CD4-positive, alpha-beta T cell (primary cell): ENCODE data around the gene TLNRD1. TPM values are rescaled to one million over a fixed set of nuclear protein-coding genes. Genes with fewer than 3 reads are reported as not detected.
A peak's percentile ranks its signal among the peaks of the same experiment; 100 is the strongest.

Experiments
- ATAC-seq: fragments of 200-7000 bp; cut with Tn5 transposase; one replicate; pipeline ENCODE4 v1.10.0; 2022; ENCODE audit warnings: mild to moderate bottlenecking; ENCODE audit not compliant: poor library complexity
- CTCF ChIA-PET: fragments of 350-600 bp; sonication (Branson Sonifier 250); formaldehyde crosslinking; loops from one replicate; lab custom pipeline; 2021; ENCODE audit warnings: antibody characterized with exemption, inconsistent platforms; lab: Charles Lee
- POLR2A ChIA-PET: fragments of 350-600 bp; sonication (Branson Sonifier 250); formaldehyde crosslinking; loops from one replicate; lab custom pipeline; 2021; ENCODE audit warnings: antibody characterized with exemption, inconsistent platforms; lab: Charles Lee
- DNase-seq, 14 experiments: peaks; one replicate each; pipeline ENCODE4 v3.0.0-alpha.2; 2013 to 2020; ENCODE audit warnings: mixed read lengths in 2 of 14
- H3K27ac ChIP-seq, 2 donors: one replicate each; pipeline versions ENCODE4 v1.5.1 to v1.7.0; 2013; ENCODE audit warnings: low read length in 2 of 2, low read depth in 1 of 2, mild to moderate bottlenecking in 1 of 2
- H3K27me3 ChIP-seq, 2 experiments: 1 replicate in 1 of 2; 2 replicates in 1 of 2; pipeline versions ENCODE4 v1.6.1 to v1.7.0; 2013; ENCODE audit warnings: low read length in 2 of 2, control low read depth in 1 of 2, mild to moderate bottlenecking in 1 of 2, moderate library complexity in 1 of 2; ENCODE audit not compliant: insufficient read depth in 2 of 2, control insufficient read depth in 1 of 2
- H3K36me3 ChIP-seq: one replicate; pipeline ENCODE4 v1.6.1; 2013; ENCODE audit warnings: low read length, control low read depth; ENCODE audit not compliant: insufficient read depth
- H3K4me1 ChIP-seq: one replicate; pipeline ENCODE4 v1.6.1; 2013; ENCODE audit warnings: low read length, control low read depth; ENCODE audit not compliant: insufficient read depth
- H3K4me3 ChIP-seq: one replicate; pipeline ENCODE4 v1.5.1; 2013; ENCODE audit warnings: mild to moderate bottlenecking, low read length, moderate library complexity
- H3K9me3 ChIP-seq, 2 experiments: 1 replicate in 1 of 2; 2 replicates in 1 of 2; pipeline versions ENCODE4 v1.6.1 to v1.7.0; 2013; ENCODE audit warnings: low read length in 2 of 2, mild to moderate bottlenecking in 2 of 2, control low read depth in 1 of 2, moderate library complexity in 1 of 2; ENCODE audit not compliant: control insufficient read depth in 1 of 2, insufficient read depth in 1 of 2
- H3K27ac Mint-ChIP-seq: one replicate; pipeline ENCODE4 v1.8.0; 2020; ENCODE audit warnings: mixed read lengths
- H3K27me3 Mint-ChIP-seq: one replicate; pipeline ENCODE4 v1.8.0; 2021; ENCODE audit warnings: mixed read lengths
- H3K36me3 Mint-ChIP-seq: one replicate; pipeline ENCODE4 v1.8.0; 2021; ENCODE audit warnings: low read depth, mixed read lengths
- H3K4me1 Mint-ChIP-seq: one replicate; pipeline ENCODE4 v1.8.0; 2021; ENCODE audit warnings: low read depth, mixed read lengths
- H3K4me3 Mint-ChIP-seq: one replicate; pipeline ENCODE4 v1.8.0; 2020; ENCODE audit warnings: mild to moderate bottlenecking, mixed read lengths
- H3K9me3 Mint-ChIP-seq: one replicate; pipeline ENCODE4 v1.8.0; 2020; ENCODE audit warnings: mixed read lengths
- CTCF ChIP-seq: fragments of 200-600 bp; IDR thresholded peaks from one replicate; pipeline ENCODE4 v1.8.0; 2022; ENCODE audit warnings: antibody characterized with exemption, mild to moderate bottlenecking
- intact Hi-C, 2 experiments: fragments of 100-400 bp; cut with DNase I in 1 of 2; cut with micrococcal nuclease in 1 of 2; formaldehyde crosslinking; loops; one replicate each; pipeline versions ENCODE4 v1.15.1 to v1.9.0; 2023 to 2025; cut with DNase I, micrococcal nuclease
- total RNA-seq, 174 experiments: library from RNA in 2 of 174; stranded (reverse) in 2 of 174; gene quantifications; one replicate each; pipeline ENCODE4 v1.2.3 and lab custom pipeline; 2021 to 2026

The TLNRD1 gene
- total RNA-seq, 2 experiments from 2014 or later: 10.5 to 12.3 TPM

GRCh38 chr15:81021321-81021720 lies 20.6 kb downstream of the TLNRD1 start:
- peaks cover 8% of the 10 kb centered on the region for H3K4me1 Mint-ChIP-seq
- DNase-seq: no peak

GRCh38 chr15:81023483-81024264 lies 23.0 kb downstream of the TLNRD1 start:
- intact Hi-C loops: no loop called here
- POLR2A ChIA-PET: no interaction called here
- H3K4me1 Mint-ChIP-seq: peaks cover 8% of the 10 kb centered on the region
- H3K4me3 Mint-ChIP-seq: no peak overlapping the region
- H3K27ac Mint-ChIP-seq: no peak overlapping the region
- TF ChIP-seq CTCF: no peak
- H3K4me1 ChIP-seq: peaks cover 12% of the 10 kb centered on the region
- no peaks in the 10 kb centered on the region for H3K36me3 ChIP-seq
- H3K27me3 ChIP-seq: no peaks in the 10 kb centered on the region
- no peak overlapping the region for H3K4me3 ChIP-seq
- ATAC-seq: no peak
- H3K27me3 Mint-ChIP-seq: no peaks in the 10 kb centered on the region
- no peaks in the 10 kb centered on the region for H3K9me3 Mint-ChIP-seq
- H3K9me3 ChIP-seq: no peaks in the 10 kb centered on the region
- CTCF ChIA-PET: no interaction called here
- DNase-seq: peak in 3 of 14 experiments; percentile 24 to 56 (median 51)
- no peak overlapping the region for H3K27ac ChIP-seq
- no peaks in the 10 kb centered on the region for H3K36me3 Mint-ChIP-seq

More at GRCh38 chr15:81021321-81021720, 20.6 kb downstream of the TLNRD1 start:
- H3K9me3 Mint-ChIP-seq: no peaks in the 10 kb centered on the region
- ChIA-PET CTCF (no interaction called here), POLR2A (interaction anchor here (2.4 kb wide), 1 partner anchor 20 kb away, joined by 6 read pairs; no protein-coding TSS in a partner anchor)
- Histone ChIP-seq H3K9me3 (no peaks in the 10 kb centered on the region), H3K27ac (no peak overlapping the region), H3K27me3 (no peaks in the 10 kb centered on the region), H3K36me3 (no peaks in the 10 kb centered on the region), H3K4me1 (peaks cover 12% of the 10 kb centered on the region), H3K4me3 (no peak overlapping the region)
- H3K4me3 Mint-ChIP-seq: no peak overlapping the region
- H3K27me3 Mint-ChIP-seq: no peaks in the 10 kb centered on the region
- no peak overlapping the region for H3K27ac Mint-ChIP-seq
- no peak for TF ChIP-seq CTCF
- intact Hi-C loops: no loop called here
- no peak for ATAC-seq
- no peaks in the 10 kb centered on the region for H3K36me3 Mint-ChIP-seq

GRCh38 chr15:81024265-81024872 lies 23.6 kb downstream of the TLNRD1 start:
- Histone ChIP-seq H3K9me3 (no peaks in the 10 kb centered on the region), H3K4me3 (no peak overlapping the region), H3K27ac (no peak overlapping the region), H3K36me3 (no peaks in the 10 kb centered on the region), H3K4me1 (peaks cover 12% of the 10 kb centered on the region), H3K27me3 (no peaks in the 10 kb centered on the region)
- ATAC-seq (no peak), DNase-seq (no peak)
- Mint-ChIP-seq H3K4me1 (peaks cover 8% of the 10 kb centered on the region), H3K4me3 (no peak overlapping the region), H3K27me3 (no peaks in the 10 kb centered on the region), H3K27ac (no peak overlapping the region), H3K9me3 (no peaks in the 10 kb centered on the region), H3K36me3 (no peaks in the 10 kb centered on the region)
- TF ChIP-seq CTCF: no peak
- POLR2A ChIA-PET: interaction anchor here (0.6 kb wide), 1 partner anchor 285 kb away, joined by 3 read pairs; no protein-coding TSS in a partner anchor
- intact Hi-C loops: no loop called here
- CTCF ChIA-PET: no interaction called here
